Activated CD8-positive, alpha-beta memory T cell treated with anti-CD3 and anti-CD28 coated beads for 4 hours (primary cell): ENCODE measurements around the gene MEFV.
"Not testable (repeated sequence)": the region's sequence is repeated elsewhere in the genome, so short reads cannot be mapped to it uniquely, and the experiment has no call there.

ENCODE experiments used
- DNase-seq, 2 donors: peaks; one replicate each; pipeline ENCODE4 v3.0.0-alpha.2; 2020; ENCODE audit warnings: low read depth in 2 of 2

Gene MEFV

DNA sequence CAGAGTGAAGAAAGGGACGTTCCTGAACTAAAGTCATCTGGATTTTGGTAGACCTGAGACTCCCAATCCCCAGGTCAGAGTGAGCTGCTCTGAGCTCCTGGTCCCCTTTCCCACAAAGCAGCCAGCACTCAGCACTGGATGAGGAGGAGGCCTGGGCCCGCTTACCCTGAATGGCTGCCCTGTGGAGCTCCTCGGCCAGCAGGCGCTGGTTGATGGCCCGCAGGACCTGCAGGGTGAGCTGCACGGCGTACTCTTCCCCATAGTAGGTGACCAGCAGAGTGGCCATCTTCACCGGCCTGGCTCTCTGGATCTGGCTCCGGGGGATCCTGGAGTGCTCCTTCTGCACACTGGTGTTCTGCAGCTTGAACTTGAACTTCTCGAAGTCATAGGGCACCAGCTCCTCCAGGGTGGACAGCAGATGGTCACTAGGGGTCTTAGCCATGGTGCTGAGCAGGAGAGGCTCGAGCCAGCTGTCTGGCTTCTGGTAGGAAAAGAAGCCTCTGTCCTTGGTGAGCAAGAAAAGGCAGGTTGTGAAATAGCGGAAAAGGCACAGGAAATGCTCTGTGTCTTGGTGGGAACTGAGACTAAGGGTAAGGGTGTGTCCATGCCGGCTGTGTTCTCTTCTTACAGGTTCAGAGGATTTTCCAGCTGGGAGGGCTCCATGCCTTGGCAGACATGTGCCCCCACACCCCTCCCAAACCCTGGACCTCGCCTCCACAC lies at the start of gene MEFV:
Gene MEFV (minus strand): TSS at position 488 of the 720 bp plus-strand sequence. CDS start 46 bp downstream, at position 442.
- no peak for DNase-seq

DNA sequence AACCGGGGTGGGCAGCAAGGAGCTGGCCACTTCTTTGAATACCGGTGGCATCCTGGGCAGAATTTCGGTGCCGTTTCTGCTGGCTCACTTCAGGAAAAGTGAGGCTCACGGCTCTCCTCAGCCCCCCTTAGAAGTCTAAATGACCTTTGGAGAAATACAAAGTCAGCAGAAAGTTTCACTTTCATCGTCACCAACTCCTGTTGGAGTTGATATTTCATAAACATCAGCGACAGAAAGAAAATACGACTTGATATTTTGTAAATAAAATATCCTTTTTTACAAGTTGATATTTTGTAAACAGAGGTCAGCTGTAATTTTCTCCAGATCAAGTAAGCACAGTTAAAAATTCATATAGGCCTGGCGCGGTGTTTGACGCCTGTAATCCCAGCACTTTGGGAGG lies 49.6 kb upstream of the MEFV start:
- no peak for DNase-seq

- DNase-seq = peak; percentile 59 to 72
Observed at GRCh38 chr16:3305109-3306068, 49.0 kb upstream of the MEFV start, which contains the start of the genes TIGD7 and ZNF75A. Gene TIGD7 (minus strand): TSS chr16:3305430. CDS start chr16:3300614, 4,816 bp downstream. Gene ZNF75A (plus strand): TSS chr16:3305497. CDS start chr16:3308429, 2,932 bp downstream.

GRCh38 chr16:3304370-3304769 lies 47.9 kb upstream of the MEFV start:
- DNase-seq = no peak

DNA sequence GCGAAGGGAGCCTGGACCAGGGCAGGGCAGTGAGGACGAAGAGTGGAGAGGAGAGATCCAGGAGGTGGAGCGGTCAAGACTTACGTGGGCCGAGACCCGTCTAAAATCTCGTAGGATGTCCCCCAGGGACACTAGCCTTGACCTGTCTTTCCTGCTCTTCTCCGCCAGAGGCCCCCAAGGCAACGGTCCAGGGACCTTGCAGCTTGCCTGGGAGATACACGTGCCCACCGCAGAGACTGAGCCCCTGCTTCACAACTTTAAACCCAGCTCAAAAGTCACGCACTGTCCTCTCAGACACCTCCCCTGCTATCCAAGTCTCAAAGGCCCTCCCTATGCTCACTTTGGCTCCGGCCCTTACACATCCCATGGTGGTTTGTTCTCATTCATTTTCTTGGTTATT lies 39.4 kb upstream of the MEFV start:
- no peak for DNase-seq

DNA sequence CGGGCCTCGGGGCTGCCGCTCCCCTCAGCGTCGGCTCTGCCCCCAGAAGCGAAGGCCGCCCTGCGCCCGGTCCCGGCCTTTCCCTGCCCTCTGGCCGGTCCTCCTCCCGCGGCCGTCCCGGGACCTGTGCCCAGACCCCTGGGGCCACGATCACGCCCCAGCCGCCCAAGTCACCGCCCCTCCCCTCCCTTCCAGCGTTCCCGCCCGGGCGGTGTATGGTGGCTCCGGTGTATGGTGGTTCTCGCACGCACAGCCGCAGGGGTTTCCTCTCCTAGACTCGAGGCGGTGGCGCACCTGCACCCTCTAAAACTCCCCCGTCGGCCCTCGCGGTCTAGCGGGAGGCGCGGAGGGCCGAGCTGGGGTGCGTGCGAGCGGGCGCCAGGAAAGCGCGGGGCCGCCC lies 38.8 kb upstream of the MEFV start:
- no peak for DNase-seq

DNA sequence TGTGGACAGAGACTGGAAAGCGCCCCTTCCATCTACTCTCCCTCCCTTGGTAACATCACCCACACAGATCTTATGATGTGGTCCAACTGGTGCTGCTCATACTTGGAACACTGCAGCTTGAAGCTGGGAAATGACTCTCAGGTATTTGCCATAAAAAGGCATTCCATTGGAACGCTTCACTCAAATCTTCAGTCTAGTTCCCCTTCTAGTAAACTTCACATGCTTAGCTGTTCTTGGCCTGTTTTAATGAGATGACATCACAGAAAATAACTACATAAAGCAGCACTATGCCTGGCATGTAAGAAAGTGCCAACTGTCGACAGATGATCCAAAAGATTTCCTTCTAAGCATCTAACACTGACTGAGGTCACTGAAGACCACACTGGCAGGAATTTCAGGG lies 36.2 kb upstream of the MEFV start:
- DNase-seq = no peak

GRCh38 chr16:3289998-3290673 lies 33.7 kb upstream of the MEFV start:
- no peak for DNase-seq

- DNase-seq = no peak
Observed at GRCh38 chr16:3285131-3285530, 28.7 kb upstream of the MEFV start.

GRCh38 chr16:3283543-3284447 lies 27.4 kb upstream of the MEFV start:
- no peak for DNase-seq

DNA sequence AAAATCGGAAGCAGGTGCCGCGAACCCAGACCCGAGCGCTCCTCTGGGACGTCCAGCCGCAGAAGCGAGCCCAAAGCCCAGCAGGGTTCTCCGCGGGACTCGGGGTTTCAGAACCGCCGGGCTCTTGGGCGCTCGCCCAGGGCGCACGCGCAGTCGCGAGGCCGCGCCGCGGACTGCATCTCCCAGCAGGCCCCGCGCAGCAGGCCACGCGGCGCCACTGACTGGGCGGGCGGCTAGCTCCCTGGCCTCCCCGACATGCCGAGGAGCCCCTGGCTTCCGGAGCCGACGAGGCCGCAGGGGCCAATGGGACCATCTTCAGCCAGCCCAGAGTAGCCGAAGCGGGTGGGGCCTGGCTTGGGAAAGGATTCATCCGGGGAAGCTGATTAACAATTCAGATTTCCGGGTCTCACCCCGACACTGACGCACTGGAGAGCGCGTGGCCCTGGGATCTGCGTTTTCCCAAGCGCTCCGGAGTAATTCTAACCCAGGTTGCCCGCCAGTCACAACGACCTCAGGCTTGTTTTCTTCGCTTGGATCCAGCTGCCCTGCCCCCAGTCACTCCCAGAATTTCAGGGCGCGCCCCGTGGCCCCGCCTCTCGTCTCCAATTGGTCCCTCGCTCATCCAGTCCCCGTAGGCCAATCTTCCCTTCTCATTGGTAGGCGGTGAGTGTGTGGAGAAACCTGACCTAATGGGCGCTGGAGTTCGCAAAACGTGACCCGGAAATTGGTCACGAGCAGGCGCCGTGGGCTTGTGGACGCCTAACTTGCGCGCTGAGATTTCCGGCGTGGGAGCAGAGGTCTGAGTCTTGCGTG lies 26.5 kb upstream of the MEFV start, which contains the start of gene ZNF263:
Gene ZNF263 (plus strand): TSS at position 762 of the 813 bp plus-strand sequence. CDS start 328 bp downstream, outside the sequence.
- DNase-seq = peak; percentile 81 to 89

DNA sequence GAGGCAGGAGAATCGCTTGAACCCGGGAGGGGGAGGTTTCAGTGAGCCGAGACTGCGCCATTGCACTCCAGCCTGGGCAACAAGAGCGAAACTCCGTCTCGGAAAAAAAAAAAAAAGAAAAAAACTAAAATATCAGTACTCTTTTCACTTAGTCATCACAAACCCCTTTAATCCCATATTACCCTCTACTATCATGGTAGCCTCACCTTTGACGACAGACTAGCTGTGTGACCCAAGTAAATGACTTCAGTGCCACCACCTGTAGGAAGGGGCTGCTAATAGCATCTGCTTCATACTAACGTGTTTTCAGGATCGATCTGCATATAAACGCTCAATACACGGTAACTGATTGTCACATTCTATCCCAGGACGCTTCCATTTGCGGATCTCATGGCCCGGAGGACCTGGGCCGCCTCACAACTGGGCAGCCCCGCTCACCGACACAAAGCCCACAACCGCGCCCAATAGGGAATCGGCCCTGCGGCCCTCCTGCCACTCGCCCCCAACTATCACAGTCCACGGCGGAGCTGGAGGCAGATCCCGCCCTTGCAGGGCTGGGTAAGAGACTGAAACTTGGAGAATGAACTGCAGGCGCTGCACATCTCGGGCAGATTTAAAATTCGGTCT lies 25.8 kb upstream of the MEFV start:
- DNase-seq = no peak

DNA sequence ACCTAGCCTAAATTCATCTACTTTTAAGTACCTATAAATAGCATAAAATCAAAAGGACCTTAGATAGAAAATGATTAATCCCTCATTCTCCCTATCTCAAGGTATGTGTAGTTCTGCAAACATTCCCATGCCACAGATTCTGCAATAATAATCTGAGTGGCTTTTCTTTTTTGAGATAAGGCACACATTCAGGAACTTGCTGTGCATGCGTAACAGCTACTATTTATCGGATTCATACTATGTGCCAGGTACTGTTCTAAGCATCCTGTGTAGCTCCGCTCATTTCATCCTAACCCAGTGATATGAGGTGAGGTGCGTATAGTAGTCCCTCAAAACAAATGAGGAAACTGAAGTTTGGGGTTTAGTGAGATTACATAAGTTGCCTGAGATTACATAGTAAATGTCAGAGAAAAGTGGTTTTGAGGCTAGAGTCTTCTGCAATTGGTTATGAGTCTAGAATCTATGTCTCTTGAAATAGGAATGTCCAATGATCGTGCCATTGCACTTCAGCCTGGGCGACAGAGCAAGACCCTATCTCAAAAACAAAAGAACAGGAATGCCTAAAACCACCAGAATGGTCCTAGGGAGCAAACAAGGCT lies 24.9 kb upstream of the MEFV start:
- DNase-seq = no peak

- DNase-seq = no peak
Observed at GRCh38 chr16:3276679-3277078, 20.2 kb upstream of the MEFV start.

DNA sequence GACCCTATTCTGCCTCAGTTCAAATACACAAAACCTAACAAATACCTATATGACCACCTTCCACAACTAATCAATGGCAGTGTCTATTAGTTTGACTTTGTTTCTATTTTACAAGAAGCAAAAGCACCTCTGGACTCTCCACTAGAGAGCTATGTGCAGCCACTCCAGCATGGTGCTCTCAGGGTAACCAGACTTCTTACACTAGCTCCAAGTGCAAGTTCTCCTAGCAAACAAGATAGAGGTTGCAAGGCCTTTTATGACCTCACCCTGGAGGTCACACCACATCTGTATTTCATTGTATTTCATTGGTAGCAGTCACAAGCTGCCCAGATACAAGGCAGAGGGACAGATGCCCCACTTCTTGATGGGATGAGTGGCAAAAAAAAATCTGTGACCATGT lies 18.5 kb upstream of the MEFV start:
- DNase-seq = no peak

- no peak for DNase-seq
Observed at GRCh38 chr16:3274490-3274889, 18.1 kb upstream of the MEFV start.

GRCh38 chr16:3271281-3271680 lies 14.8 kb upstream of the MEFV start:
- DNase-seq = not testable (repeated sequence)

DNA sequence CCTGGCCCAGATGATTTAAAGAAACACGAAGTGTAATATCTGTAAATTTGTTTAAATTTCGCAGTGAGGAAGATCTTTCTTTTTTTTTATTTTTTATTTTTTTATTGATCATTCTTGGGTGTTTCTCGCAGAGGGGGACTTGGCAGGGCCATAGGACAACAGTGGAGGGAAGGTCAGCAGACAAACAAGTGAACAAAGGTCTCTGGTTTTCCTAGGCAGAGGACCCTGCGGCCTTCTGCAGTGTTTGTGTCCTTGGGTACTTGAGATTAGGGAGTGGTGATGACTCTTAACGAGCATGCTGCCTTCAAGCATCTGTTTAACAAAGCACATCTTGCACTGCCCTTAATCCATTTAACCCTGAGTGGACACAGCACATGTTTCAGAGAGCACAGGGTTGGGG lies 14.3 kb upstream of the MEFV start:
- DNase-seq = not testable (repeated sequence)

DNA sequence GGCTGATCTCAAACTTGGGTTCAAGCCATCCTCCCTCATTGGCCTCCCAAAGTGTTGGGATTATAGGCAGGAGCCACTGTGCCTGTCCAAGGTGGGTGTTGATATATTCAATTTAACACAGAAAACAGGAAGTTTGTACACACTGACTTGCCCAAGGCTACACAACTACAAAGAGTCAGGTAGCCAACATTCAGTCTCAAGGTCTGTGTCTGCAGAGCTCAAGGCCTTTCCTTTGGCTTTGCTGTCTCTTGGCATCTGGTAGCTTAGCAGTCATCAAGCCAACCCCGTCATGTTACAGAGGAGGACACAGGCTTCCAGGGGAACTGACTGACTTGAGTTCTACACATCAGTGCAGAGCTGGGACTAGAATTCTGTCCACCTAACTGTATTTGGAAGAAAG lies 11.9 kb upstream of the MEFV start:
- no peak for DNase-seq
